AG09319 (cell line): ENCODE data around the gene STIMATE.

Source experiments
- DNase-seq: peaks from one replicate; pipeline ENCODE4 v3.0.0-alpha.2; 2010; ENCODE audit warnings: low read depth; ENCODE audit errors: extremely low read depth
- CTCF ChIP-seq: IDR thresholded peaks from 2 replicates; pipeline ENCODE4 v1.5.1; 2011; ENCODE audit warnings: low read depth, mild to moderate bottlenecking, inconsistent platforms, low read length, moderate library complexity

Gene STIMATE

GRCh38 chr3:52789746-52790040, 107.7 kb downstream of the STIMATE start:
- TF ChIP-seq CTCF = no peak
- DNase-seq = no peak

GRCh38 chr3:52788890-52789745, 108.2 kb downstream of the STIMATE start:
- TF ChIP-seq CTCF = no peak
- DNase-seq = no peak

- TF ChIP-seq CTCF = no peak
- DNase-seq = no peak
Observed at GRCh38 chr3:52787672-52788625, 109.4 kb downstream of the STIMATE start.

- no peak for TF ChIP-seq CTCF
- DNase-seq = no peak
Observed at GRCh38 chr3:52787246-52787645, 110.1 kb downstream of the STIMATE start.
